Stimulated activated CD8-positive, alpha-beta memory T cell treated with anti-CD3 and anti-CD28 coated beads, Interleukin-4, amount 100 ng/mL, for 48 hours (primary cell): ENCODE data around the gene LMNTD1.
"Not testable (repeated sequence)": the region's sequence is repeated elsewhere in the genome, so short reads cannot be mapped to it uniquely, and the experiment has no call there.

Source experiments
- DNase-seq: peaks from one replicate; pipeline ENCODE4 v3.0.0-alpha.2; 2020

The LMNTD1 gene

GRCh38 chr12:25488956-25489870, 63.9 kb downstream of the LMNTD1 start:
- DNase-seq, result not testable (repeated sequence)

DNA sequence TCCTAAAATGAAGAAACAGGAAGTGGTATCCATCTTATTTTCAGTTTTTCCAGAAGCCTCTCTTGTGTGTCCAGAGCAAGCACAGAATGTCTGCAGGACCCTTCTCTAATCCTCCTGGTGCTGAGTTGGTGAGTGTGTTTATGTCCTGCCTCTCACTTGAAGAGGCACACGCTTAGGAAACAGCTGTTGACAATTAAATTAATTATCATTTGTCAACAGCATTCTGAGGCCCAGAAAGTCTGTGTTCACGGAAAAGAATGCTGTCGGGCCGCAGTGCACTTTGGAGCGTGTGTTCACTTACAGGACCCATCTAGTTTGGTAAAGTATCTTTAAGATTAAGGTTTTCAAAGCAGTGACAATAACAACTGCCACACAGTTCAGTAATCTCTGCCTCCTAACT, 70.5 kb downstream of the LMNTD1 start:
- no peak for DNase-seq

DNA sequence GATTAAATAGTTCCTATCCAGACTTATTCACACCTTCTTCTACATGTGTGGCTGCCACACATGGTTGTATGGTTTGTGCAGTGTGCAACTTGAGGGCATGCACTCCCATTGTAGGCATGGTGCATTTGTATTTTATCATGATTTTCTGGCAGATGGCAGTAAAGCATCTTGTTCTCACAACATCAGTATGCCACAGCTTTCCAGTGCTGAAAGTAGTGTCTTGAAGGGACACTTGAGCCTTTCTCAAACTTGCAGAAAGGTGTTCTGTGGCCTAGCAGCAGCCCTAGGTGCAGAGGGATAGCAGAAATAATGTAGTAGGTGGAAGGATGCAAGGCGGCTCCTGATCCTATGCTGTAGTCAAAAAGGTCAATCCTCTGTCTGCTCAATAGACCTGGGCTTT, 72.9 kb downstream of the LMNTD1 start:
- no peak for DNase-seq

DNA sequence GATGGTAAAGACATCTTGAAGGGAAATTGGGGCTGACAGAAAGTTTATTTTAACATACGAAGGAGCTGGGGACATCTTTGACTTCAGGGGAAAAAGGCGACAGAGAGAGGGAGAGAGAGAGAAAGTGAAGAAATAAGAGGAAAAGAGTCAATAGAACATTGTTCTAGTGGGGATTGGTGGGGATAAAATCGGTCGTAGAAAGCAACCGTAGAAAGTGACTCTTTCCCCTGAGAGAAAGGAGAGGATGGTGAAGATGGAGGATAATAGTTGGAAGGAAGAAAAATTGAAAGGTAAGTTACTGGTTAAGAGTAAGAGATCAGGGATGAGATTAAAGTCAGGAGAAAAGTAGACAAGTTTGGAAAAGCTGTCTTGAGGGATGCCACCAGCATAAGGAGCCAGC, 75.9 kb downstream of the LMNTD1 start:
- no peak for DNase-seq

GRCh38 chr12:25472453-25472852, 80.6 kb downstream of the LMNTD1 start:
- DNase-seq, result no peak

- DNase-seq, result no peak
Observed at GRCh38 chr12:25469861-25470260, 83.2 kb downstream of the LMNTD1 start.

- no peak for DNase-seq
Observed at GRCh38 chr12:25469368-25469767, 83.7 kb downstream of the LMNTD1 start.

DNA sequence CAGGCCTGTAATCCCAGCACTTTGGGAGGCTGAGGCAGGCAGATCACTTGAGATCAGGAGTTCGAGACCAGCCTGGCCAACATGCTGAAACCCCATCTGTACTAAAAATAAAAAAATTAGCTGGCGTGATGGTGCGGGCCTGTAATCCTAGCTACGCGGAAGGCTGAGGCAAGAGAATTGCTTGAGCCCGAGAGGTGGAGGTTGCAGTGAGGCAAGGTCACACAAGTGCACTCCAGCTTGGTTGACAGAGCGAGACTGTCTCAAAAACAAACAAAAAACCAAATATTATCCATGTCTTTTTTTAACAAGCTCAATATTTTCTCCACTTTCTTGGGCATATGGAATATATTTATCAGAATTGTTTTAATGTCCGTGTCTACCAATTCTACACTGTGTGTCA, 89.6 kb downstream of the LMNTD1 start:
- no peak for DNase-seq

DNA sequence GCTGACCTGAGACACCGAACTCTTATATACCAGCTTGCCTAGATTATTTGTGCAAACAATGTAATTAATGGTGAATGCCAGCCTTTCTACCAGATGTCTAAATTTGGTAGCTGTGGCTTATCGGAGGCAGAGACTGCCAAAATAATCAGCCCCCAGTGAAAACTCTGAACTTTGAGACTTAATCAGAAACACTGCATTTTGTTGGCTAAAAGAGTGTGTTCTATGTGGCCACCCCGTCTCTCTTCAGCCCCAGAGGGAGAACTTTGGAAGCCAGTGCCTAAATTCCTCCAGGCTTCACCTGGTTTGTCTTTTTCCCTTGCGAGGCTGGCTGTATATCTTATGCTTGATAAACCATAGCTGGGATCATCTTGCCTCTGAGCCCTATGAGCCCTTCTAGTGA, 90.1 kb downstream of the LMNTD1 start:
- no peak for DNase-seq

- no peak for DNase-seq
Observed at GRCh38 chr12:25459541-25459951, 93.5 kb downstream of the LMNTD1 start.

GRCh38 chr12:25458047-25458552, 95.0 kb downstream of the LMNTD1 start:
- no peak for DNase-seq

DNA sequence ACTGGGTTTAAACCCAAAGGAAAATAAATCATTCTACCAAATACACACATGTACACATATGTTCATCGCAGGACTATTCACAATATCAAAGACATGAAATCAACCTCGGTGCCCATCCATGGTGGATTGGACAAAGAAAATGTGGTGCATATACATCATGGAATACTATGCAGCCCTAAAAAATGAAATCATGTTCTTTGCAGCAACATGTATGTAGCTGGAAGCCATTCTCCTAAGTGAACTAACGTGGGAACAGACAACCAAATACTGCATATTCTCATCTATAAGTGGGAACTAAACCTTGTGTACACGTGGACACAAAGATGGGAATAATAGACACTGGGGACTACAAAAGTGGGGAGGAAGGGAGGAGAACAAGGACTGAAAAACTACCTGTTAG, 96.6 kb downstream of the LMNTD1 start:
- no peak for DNase-seq

DNA sequence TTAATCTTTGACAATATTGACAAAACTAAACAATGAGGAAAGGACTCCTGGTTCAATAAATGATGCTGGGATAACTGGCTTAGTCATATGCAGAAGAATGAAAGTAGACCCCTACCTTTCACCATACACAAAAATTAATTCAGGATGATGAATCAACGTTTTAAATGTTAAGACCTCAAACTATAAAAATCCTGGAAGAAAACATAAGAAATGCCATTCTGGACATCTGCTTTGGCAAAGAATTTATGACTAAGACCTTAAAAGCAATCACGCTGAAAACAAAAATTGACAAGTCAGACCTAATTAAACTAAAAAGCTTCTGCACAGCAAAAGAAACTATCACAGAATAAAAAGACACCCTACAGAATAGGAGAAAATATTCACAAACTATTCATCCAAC, 97.4 kb downstream of the LMNTD1 start:
- DNase-seq, result no peak

DNA sequence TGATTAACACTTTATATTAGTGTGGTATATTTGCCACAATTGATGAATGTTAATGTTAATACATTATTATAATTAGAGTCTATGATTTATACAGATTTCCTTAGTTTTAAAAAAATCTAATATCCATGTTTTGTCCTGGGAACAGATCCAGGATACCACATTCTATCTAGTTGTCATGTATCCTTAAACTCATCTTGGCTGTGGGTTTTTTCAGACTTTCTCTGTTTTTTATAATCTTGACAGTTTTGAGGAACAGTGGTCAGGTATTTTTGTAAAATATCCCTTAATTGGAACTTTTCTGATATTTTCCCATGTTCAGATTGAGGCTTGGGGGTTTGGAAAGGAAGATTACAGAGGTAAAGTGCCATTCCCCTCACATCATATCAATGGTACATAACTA, 104.1 kb downstream of the LMNTD1 start:
- no peak for DNase-seq

GRCh38 chr12:25447046-25447445, 106.0 kb downstream of the LMNTD1 start:
- DNase-seq, result no peak

GRCh38 chr12:25438638-25439037, 114.4 kb downstream of the LMNTD1 start:
- DNase-seq, result no peak

- DNase-seq, result no peak
Observed at GRCh38 chr12:25436206-25437030, 116.7 kb downstream of the LMNTD1 start.

GRCh38 chr12:25435431-25435830, 117.7 kb downstream of the LMNTD1 start:
- no peak for DNase-seq

GRCh38 chr12:25434515-25434914, 118.6 kb downstream of the LMNTD1 start:
- DNase-seq, result no peak

GRCh38 chr12:25433581-25434325, 119.3 kb downstream of the LMNTD1 start:
- no peak for DNase-seq

DNA sequence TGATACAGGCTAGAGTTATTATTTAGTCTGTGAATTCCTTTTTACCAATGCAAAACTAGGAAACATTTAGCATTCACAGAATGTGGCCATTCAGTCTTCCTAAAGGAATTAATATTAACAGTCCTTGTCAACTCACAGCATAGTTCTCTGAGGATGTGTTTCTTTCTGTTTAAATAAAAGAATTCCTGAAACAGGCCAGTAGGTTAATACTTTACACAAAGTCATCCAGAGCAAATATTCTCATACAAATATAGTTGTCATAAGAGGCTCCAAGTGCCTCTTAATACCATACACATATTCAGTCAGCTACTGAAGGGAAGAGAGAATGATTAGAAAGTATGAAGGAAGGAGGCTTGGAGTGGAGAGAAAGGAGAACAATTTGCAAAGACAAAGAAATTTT, 120.1 kb downstream of the LMNTD1 start:
- no peak for DNase-seq

GRCh38 chr12:25427337-25428249, 125.5 kb downstream of the LMNTD1 start:
- DNase-seq, result no peak
